Natural killer cell (primary cell): Measurements from ENCODE around the gene EXOSC1. TPM values are rescaled to one million over a fixed set of nuclear protein-coding genes. Genes with fewer than 3 reads are reported as not detected.

Experiments
- ATAC-seq, 3 donors: fragments of 150-1000 bp in 2 of 3; fragments of 200-7000 bp in 1 of 3; cut with Tn5 transposase; 1 replicate in 1 of 3; 2 replicates in 2 of 3; pipeline ENCODE4 v1.10.0; 2021; ENCODE audit warnings: mild to moderate bottlenecking in 2 of 3, moderate library complexity in 2 of 3
- DNase-seq, 2 donors: peaks; one replicate each; pipeline versions ENCODE4 v3.0.0 to v3.0.0-alpha.2; 2013 to 2021; ENCODE audit warnings: mixed read lengths in 1 of 2
- H3K27ac ChIP-seq: one replicate; pipeline ENCODE4 v1.5.1; 2013; ENCODE audit warnings: mild to moderate bottlenecking, low read length
- H3K27me3 ChIP-seq: one replicate; pipeline ENCODE4 v1.6.1; 2013; ENCODE audit warnings: low read length; ENCODE audit not compliant: control insufficient read depth, insufficient read depth
- H3K36me3 ChIP-seq: one replicate; pipeline ENCODE4 v1.6.1; 2013; ENCODE audit warnings: low read length; ENCODE audit not compliant: control insufficient read depth, insufficient read depth
- H3K4me1 ChIP-seq: one replicate; pipeline ENCODE4 v1.6.1; 2013; ENCODE audit warnings: low read length; ENCODE audit not compliant: control insufficient read depth, insufficient read depth
- H3K4me3 ChIP-seq: one replicate; pipeline ENCODE4 v1.5.1; 2013; ENCODE audit warnings: low read length
- H3K9me3 ChIP-seq: one replicate; pipeline ENCODE4 v1.6.1; 2013; ENCODE audit warnings: low read length; ENCODE audit not compliant: control insufficient read depth, insufficient read depth
- H3K27ac Mint-ChIP-seq, 2 donors: one replicate each; pipeline ENCODE4 v1.8.0; 2022; ENCODE audit warnings: mild to moderate bottlenecking in 2 of 2, mixed read lengths in 2 of 2, moderate library complexity in 1 of 2
- H3K27me3 Mint-ChIP-seq, 2 donors: one replicate each; pipeline ENCODE4 v1.8.0; 2022; ENCODE audit warnings: low read depth in 2 of 2, mixed read lengths in 2 of 2
- H3K36me3 Mint-ChIP-seq: one replicate; pipeline ENCODE4 v1.8.0; 2022; ENCODE audit warnings: mixed read lengths
- H3K4me1 Mint-ChIP-seq, 2 donors: one replicate each; pipeline ENCODE4 v1.8.0; 2022; ENCODE audit warnings: mixed read lengths in 2 of 2
- H3K4me3 Mint-ChIP-seq: one replicate; pipeline ENCODE4 v1.8.0; 2022; ENCODE audit warnings: mild to moderate bottlenecking, moderate library complexity, mixed read lengths
- H3K9me3 Mint-ChIP-seq, 2 donors: one replicate each; pipeline ENCODE4 v1.8.0; 2022; ENCODE audit warnings: mixed read lengths in 2 of 2
- WGBS: methylation state at CpG from one replicate; pipeline ENCODE4 v1.1.7; 2013; ENCODE audit warnings: missing lambda C conversion rate; ENCODE audit not compliant: insufficient coverage; 5-methylcytosine and 5-hydroxymethylcytosine counted together
- intact Hi-C: fragments of 100-400 bp; cut with micrococcal nuclease; formaldehyde crosslinking; loops from one replicate; pipeline ENCODE4 v1.14.2; 2022
- total RNA-seq, 4 donors: library from RNA; stranded (reverse); fragments of 120-200 nt in 1 of 4; gene quantifications; one replicate each; pipeline versions ENCODE4 v1.2.3 to v1.2.4, GENCODE V29; 2013 to 2022
- TF ChIP-seq, protein P1 (sequence below): fragments of 200-600 bp; IDR thresholded peaks from one replicate; pipeline ENCODE4 v1.8.0; 2022; ENCODE audit warnings: antibody characterized with exemption

The EXOSC1 gene, protein sequence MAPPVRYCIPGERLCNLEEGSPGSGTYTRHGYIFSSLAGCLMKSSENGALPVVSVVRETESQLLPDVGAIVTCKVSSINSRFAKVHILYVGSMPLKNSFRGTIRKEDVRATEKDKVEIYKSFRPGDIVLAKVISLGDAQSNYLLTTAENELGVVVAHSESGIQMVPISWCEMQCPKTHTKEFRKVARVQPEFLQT
- total RNA-seq, result 10 to 100 TPM; 36.9 to 44.4 (median 37.6) TPM
- total RNA-seq (2013), result 55.2 TPM

DNA sequence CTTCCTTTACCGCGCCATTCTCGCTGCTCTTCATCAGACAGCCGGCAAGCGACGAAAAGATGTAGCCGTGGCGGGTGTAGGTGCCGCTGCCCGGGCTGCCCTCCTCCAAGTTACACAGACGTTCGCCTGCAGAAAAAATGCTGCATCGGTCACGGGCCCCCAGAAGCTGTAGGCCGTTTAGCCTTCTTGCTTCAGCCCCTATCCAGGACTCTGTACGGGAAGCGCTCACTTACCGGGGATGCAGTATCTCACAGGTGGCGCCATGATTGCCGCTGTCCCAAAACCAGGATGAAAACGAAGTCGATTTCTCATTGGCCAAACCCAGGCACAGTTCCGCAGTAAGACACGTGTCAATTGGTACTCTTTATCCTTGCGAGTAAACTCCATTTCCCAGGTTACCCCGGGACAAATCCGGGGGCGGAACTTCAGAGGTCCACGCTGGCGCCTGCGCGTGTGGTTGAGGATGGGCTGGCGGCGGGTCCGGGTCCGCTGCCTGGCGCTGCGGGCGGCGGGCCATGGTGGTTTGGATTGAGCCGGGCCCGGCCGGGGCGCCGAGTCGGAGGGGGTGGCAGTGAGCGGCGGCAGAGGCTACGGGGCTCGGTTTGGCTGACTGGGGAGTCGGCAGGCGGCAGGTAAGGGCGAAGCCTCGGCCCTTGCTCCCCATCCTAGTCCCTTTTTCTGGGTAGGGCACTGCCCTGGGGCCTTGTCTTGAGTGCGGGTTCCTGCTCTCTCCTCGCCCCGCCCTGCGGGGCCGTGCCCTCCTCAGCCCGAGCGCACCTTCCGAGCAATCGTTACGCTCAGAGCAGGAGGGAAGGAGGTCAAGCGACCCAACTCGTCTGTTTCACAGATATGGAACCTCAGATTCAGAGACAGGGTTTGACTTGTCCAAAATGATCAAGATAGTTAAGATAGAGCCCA is at the start of gene EXOSC1, which contains the start of gene ZDHHC16:
EXOSC1 (minus strand) TSS at position 285 of the 918 bp plus-strand sequence; CDS start at position 264, 21 bp downstream.
ZDHHC16 (plus strand) TSS at position 454 of the 918 bp plus-strand sequence. CDS start 5,501 bp downstream, outside the sequence.
- intact Hi-C loops, result loop anchor here (1.0 kb wide), 3 partner anchors 20 to 46 kb away; partner anchors contain the start of gene PGAM1
- peak within 1 kb of the TSS; percentile 93 to 95 for H3K27ac Mint-ChIP-seq
- Histone ChIP-seq H3K27me3 (no peaks in the 10 kb centered on the region), H3K4me3 (peak within 1 kb of the TSS; percentile 72), H3K9me3 (no peaks in the 10 kb centered on the region), H3K36me3 (peaks cover 7% of the 10 kb centered on the region), H3K4me1 (peaks cover 19% of the 10 kb centered on the region), H3K27ac (peak within 1 kb of the TSS; percentile 46)
- peaks cover 42 to 44% of the 10 kb centered on the region in 2 donors for H3K4me1 Mint-ChIP-seq
- peak within 1 kb of the TSS; percentile 99 for H3K4me3 Mint-ChIP-seq
- DNase-seq, result peak; percentile 80 to 95
- WGBS, result under 1% methylated on average over 66 of the region's 66 CpGs
- peak; percentile 97 to 99 (median 98) for ATAC-seq
- H3K27me3 Mint-ChIP-seq, result no peaks in the 10 kb centered on the region
- no peaks in the 10 kb centered on the region for H3K36me3 Mint-ChIP-seq
- TF ChIP-seq, protein P1, sequence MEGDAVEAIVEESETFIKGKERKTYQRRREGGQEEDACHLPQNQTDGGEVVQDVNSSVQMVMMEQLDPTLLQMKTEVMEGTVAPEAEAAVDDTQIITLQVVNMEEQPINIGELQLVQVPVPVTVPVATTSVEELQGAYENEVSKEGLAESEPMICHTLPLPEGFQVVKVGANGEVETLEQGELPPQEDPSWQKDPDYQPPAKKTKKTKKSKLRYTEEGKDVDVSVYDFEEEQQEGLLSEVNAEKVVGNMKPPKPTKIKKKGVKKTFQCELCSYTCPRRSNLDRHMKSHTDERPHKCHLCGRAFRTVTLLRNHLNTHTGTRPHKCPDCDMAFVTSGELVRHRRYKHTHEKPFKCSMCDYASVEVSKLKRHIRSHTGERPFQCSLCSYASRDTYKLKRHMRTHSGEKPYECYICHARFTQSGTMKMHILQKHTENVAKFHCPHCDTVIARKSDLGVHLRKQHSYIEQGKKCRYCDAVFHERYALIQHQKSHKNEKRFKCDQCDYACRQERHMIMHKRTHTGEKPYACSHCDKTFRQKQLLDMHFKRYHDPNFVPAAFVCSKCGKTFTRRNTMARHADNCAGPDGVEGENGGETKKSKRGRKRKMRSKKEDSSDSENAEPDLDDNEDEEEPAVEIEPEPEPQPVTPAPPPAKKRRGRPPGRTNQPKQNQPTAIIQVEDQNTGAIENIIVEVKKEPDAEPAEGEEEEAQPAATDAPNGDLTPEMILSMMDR, result no peak
- no peaks in the 10 kb centered on the region for H3K9me3 Mint-ChIP-seq

DNA sequence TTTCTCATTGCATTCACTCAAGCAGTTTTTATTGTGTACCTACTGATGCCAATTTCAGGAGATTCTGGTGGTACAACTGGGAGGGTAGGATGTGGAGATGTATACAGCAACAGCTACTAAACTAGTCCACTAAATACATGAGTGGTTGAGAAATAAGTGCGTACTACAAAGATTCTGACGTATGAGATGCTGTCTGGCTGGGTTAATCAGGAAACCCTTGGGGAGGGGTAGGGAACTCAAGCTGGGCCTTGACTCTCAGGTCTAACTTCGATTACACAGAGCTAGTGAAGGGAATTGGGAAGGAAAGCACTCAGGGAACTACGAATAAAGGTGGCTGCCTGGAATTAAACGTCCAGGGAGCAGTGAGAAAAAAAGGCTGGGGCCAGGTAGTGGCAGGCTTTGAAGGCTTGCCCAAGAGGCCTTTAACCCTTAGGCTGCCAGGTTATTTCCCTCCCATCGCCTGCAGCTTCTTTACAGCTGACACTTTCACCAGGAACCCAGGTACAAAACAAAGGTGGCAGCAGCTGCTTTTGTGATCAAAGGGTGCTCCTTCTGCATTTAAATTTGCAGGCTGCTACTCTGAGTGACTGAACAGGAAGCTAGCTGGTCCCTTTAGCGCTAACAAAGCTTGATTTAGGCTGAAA is 49.2 kb upstream of the EXOSC1 start:
- 56% methylated on average over 7 of the region's 7 CpGs for WGBS
- DNase-seq (peak in 1 of 2 donors; percentile 68), ATAC-seq (no peak)
- TF ChIP-seq, protein P1, result no peak
- H3K27me3 ChIP-seq, result peaks cover 5% of the 10 kb centered on the region
- no peaks in the 10 kb centered on the region for H3K36me3 Mint-ChIP-seq
- no peak overlapping the region for H3K27ac Mint-ChIP-seq
- H3K27ac ChIP-seq, result no peak overlapping the region
- peaks cover 6% of the 10 kb centered on the region for H3K4me1 ChIP-seq
- H3K9me3 Mint-ChIP-seq, result no peaks in the 10 kb centered on the region
- H3K4me3 ChIP-seq, result no peak overlapping the region
- intact Hi-C loops, result loop anchor here (5.0 kb wide), 2 partner anchors 68 to 147 kb away; partner anchors contain the start of genes PGAM1 and PI4K2A
- H3K4me1 Mint-ChIP-seq, result peaks cover 39 to 43% of the 10 kb centered on the region in 2 donors
- H3K36me3 ChIP-seq, result no peaks in the 10 kb centered on the region
- H3K4me3 Mint-ChIP-seq, result no peak overlapping the region
- peaks cover 2% of the 10 kb centered on the region in 2 donors for H3K27me3 Mint-ChIP-seq
- H3K9me3 ChIP-seq, result no peaks in the 10 kb centered on the region

DNA sequence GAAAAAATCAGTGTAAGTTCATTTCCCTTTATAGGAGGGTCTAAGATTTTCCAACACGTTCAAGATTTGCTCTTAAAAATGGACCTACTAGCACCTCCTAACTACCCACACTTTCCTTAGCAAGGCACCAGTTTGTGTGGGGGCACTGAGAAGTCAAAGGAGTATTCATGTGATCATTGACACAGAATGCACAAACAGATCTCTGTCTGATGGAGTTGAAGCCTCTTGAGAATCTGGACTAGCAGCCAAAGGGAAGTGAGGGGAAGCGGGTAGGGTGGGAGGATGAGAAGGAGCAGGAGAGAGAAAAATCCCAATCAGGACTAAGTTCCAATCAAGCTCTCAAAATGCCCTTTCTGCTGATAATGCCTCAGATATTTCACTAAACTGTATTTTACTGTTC is 48.3 kb upstream of the EXOSC1 start:
- Mint-ChIP-seq H3K9me3 (no peaks in the 10 kb centered on the region), H3K27me3 (no peaks in the 10 kb centered on the region), H3K4me1 (peaks cover 40 to 43% of the 10 kb centered on the region in 2 donors), H3K4me3 (no peak overlapping the region), H3K36me3 (no peaks in the 10 kb centered on the region), H3K27ac (no peak overlapping the region)
- Histone ChIP-seq H3K4me3 (no peak overlapping the region), H3K27me3 (no peaks in the 10 kb centered on the region), H3K27ac (no peak overlapping the region), H3K4me1 (no peaks in the 10 kb centered on the region), H3K36me3 (no peaks in the 10 kb centered on the region), H3K9me3 (no peaks in the 10 kb centered on the region)
- no CpG with 5 or more reads among the region's 2 CpGs for whole genome bisulfite sequencing
- no peak for ATAC-seq
- intact Hi-C loops, result no loop called here
- TF ChIP-seq, protein P1, result no peak
- no peak for DNase-seq
